HG03469 (cell line): ENCODE results near the gene PEX11G.

Experiments used
- ATAC-seq: cut with Tn5 transposase; IDR thresholded peaks from one replicate; pipeline ENCODE4 v1.9.1; 2021; ENCODE audit warnings: mild to moderate bottlenecking, moderate library complexity, moderate number of reproducible peaks; ENCODE audit not compliant: unreplicated experiment

The PEX11G gene

DNA sequence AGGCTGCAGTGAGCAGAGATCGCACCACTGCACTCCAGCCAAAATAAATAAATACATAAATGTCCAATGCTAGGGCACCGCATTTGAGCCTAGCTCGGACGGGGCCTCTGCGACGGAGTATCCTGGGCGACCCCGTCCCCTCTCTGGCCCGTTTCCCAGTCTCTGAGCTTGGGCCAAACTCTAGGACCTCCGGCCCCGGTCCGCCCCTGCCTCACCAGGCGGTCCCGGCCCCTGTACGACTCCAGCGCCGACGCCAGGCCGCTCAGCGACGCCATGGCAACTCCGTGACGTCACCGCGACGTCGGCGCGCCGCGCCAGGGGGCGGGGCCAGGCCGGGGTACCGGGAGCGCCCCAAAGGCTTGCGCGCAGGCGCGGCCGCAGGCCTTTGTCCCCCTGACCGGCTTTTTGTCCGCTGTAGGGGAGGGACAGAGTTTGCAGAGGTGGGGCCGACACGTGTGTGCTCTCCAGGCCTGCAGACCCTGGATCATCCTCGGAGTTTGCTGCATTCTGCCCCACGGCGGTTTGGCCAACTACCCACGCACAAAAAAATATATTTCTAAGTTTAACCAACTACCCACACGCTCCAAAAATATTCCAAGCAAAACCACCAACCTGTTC is at the start of gene PEX11G:
TSS of gene PEX11G (minus strand) at position 300 of the 618 bp plus-strand sequence. CDS start at position 275, 25 bp downstream.
- peak; percentile 56 for ATAC-seq

DNA sequence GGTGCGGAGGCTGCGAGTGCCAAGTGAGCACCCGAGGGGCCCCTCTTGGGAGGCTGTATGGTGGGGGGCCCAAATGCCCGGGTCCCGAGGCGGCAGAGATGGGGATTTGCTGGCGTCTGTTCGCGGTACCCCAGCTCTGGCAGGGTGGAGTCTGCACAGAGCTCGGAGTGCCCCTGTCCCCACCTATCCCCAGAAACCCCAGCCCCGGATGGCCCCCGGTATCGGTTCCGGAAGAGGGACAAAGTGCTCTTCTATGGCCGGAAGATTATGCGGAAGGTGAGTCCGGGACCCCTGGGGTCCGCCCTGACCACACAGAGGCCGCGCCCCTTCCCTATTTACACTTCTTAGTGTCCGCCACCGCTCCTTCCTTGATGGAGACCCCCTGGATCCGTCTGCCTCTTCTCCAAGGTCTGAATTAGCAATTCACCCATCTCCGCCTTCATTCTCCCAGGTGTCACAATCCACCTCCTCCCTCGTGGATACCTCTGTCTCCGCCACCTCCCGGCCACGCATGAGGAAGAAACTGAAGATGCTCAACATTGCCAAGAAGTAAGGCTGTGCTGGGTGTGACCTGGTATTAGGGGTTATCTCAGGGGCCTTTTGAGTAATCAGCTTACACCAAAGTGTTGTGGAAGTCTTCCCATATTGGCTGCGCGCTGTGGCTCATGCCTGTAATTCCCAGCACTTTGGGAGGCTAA is 47.3 kb upstream of the PEX11G start:
- no peak for ATAC-seq

DNA sequence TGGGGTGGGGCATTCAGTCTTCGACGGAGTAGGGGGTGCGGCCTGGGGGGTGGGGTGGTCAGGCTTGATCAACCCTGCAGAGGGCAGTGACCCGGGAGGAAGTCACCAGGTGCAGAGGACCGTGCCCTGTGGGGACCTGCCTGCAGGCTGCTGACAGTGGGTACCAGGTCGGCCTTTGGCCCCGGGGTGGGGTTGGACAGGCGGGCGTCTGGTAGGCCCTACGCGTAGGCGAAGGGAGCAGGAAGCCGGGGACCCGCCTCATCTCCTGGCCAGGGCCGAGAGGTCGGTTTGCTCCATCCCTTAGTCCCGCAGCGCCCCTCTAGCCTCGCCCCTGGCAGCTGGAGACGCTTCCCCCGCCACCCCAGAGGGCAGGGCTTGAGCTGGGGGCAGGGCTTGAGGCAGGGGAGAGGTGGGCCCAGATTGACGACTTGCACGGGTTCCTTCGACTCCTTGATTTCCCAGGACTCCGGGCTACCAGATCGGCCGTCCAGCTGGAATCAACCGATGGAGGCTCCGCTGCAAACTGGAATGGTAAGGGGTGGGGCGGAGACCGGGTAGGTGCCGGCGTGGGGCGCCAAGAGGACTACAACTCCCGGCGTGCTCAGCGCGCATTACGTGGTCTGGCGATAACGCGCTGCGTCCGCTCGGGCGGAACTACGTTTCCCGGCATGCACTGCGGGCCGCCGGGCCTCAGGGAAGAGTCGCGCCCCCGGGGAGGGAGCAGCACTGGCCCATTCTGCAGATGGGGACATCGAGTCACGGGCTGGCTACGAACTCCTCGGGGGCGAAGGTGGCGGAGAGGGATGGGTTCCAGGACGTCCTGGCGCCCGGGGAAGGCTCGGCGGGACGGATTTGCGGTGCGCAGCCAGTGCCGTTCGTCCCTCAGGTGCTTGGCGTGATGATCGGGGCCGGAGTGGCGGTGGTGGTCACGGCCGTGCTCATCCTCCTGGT is 46.5 kb upstream of the PEX11G start, which contains the start of gene PNPLA6:
TSS of gene PNPLA6 (plus strand) at position 671 of the 951 bp plus-strand sequence. CDS start at position 743, 72 bp downstream.
- peak; percentile 62 for ATAC-seq

DNA sequence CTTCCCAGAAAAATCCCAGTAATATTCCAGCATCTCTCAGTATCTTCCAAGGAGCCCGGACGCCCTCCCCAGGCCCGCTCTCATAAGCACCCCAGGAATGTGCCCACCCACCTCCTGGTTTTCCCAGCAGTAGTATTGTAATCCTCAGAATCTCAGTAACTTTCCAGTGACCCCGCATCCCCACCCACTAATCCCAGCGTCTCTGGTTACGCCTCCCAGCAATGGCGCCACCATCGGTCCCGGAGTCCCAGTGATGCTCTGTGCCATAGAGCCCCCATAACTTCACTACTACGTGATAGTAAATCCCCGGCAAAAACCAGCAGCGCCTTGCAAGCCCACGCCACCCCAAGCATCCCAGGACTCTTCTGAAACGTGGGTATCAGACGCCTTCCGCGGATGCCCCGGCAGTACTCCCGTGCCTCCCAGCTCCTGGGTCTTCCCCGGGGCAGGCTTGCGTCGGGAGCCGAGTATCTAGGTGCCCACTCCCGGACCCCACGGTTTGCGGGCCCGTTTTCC is 45.8 kb upstream of the PEX11G start:
- ATAC-seq, result no peak

DNA sequence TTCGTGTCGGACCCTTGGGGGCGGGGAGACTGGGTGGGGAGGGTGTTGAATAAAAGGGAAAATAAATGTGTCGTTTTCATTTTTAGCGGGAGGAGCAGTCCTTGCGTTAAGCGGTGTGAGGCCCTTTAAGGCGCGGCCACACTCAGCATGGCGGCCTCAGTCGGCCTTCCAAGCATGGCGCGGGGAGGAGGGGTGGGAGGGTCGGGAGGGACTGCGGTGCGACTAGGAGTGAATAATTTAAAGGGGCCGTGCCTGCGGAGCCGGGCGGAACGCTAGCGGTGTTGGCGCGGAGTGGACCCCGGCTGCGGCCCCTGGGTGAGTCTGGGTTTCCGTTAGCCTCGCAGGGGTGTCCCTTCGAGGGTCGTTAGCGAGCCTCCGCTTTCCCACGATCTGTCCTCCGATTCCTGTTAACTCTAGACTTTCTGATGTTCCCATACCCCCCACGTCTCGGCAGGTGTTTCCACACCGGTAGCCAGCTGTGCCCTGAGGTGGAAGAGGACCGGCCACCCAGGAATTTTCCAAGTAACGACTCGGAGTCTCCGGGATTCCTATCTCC is 45.2 kb upstream of the PEX11G start:
- no peak for ATAC-seq

DNA sequence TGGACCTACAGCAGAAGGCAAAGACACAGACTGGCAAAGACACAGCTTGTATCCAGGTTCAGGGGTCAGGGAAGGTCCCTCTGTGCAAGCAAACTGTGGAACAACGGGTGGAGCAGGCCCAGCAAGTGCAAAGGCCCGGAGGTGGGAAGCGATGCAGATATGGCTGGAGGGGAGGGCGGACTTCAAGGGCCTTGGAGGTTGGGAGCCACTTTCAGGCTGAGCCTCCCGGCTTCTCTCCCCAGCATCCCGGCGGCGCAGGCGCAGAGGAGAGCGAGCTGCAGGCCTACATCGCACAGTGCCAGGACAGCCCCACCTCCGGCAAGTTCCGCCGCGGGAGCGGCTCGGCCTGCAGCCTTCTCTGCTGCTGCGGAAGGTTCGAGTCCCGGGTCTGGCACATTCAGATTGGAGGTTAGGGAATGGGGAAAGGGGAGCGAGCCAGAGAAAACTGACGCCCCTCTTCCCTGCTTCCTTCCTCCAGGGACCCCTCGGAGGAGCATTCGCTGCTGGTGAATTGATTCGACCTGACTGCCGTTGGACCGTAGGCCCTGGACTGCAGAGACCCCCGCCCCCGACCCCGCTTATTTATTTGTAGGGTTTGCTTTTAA is 44.5 kb upstream of the PEX11G start:
- no peak for ATAC-seq

DNA sequence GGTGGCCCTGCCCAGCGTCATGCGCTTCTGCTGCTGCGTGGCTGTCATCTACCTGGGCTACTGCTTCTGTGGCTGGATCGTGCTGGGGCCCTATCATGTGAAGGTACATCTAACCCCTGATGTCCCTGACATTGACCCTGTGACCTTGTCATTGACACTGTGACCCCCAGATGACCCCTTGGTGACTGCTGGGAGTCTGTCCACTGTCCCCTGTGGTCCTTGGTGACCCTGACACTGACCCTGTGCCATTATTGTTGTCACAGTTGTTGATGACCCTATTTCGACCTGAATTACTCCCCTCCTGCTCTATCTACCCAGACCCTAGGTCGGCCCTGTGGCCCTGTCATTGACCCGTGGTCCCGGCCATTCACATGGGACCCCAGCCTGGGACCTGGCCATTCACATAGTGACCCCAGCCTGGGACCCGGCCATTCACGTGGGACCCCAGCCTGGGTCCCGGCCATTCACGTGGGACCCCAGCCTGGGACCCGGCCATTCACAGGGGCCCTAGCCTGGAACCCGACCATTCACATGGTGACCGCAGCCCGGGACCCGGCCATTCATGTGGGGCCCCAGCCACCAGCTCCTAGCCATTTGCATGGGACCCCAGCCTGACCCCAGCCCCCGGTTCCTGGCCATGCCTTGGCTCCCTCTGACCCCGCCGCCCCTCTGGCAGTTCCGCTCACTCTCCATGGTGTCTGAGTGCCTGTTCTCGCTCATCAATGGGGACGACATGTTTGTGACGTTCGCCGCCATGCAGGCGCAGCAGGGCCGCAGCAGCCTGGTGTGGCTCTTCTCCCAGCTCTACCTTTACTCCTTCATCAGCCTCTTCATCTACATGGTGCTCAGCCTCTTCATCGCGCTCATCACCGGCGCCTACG is 41.0 kb upstream of the PEX11G start:
- ATAC-seq, result no peak

DNA sequence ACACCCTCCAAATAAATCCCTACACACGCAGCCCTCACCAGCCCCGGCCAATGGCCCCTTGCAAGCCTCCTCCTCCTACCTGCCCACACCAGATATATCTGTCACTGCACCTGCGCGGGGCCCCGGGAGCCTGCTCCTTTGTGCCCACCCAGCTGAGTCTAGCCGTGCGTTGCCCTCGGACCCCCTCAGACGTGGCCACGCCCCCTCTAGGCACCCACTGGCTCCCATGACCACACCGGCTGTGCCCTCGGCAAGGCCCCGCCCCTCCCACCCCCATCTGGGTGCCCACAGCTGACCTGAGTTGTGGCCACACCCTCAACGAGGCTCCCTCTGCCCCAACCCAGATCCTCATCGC is 40.4 kb upstream of the PEX11G start:
- no peak for ATAC-seq

DNA sequence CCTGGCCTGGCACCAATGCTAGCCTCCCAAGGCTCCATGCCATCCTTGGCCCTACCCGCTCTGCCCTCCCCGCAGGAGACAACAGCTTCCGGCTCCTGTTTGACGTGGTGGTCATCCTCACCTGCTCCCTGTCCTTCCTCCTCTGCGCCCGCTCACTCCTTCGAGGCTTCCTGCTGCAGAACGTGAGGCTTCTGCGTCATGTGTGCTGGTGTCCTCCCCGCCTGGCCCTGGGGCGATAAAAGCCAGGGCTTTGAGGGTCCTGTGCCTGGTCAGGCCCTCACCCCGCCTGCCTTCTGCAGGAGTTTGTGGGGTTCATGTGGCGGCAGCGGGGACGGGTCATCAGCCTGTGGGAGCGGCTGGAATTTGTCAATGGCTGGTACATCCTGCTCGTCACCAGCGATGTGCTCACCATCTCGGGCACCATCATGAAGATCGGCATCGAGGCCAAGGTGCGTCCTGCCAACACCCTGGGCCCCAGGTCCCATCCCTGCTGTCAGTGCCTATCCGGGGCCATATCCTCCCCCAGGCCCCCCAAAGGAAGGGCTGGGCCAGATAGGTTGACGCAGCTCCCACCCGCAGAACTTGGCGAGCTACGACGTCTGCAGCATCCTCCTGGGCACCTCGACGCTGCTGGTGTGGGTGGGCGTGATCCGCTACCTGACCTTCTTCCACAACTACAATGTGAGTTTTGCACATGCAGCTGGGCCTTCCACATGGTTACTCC is 39.8 kb upstream of the PEX11G start:
- ATAC-seq, result no peak

DNA sequence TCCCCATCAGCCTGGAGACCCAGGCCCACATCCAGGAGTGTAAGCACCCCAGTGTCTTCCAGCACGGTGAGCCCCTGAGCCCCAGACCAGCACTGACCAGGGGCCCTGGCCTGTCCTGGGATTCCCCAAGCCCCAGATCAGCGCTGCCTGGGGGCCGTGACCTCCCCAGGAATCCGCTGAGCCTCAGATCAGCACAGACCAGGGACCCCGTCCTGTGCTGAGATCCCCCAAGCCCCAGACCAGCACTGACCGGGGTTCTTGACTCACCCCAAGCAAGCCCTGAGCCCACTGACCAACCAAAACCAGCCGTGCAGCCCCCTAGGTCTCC is 39.3 kb upstream of the PEX11G start:
- ATAC-seq, result no peak

DNA sequence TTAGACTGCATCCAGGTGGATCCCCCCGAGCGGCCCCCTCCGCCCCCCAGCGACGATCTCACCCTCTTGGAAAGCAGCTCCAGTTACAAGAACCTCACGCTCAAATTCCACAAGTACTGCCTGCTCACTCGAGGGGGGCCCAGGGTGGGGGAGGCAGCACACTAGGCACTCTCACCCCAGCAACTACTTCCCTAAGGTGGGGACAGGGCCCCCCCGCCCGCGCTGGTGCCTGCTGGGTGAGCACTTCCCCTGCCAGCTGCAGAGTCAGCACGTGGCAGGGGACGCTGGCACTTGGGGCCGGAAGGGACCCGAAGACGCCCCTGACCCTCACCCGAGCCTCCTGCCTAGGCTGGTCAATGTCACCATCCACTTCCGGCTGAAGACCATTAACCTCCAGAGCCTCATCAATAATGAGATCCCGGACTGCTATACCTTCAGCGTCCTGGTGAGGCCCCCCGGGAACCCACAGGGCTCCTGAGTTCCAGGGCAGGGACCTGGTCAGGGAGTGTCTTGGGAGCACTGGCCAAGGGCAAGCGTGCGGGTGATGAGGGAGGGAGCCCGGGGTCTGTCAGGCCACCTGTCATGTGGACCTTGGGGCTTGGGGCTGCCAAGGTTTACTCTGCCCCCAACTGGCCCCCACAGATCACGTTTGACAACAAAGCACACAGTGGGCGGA is 38.8 kb upstream of the PEX11G start:
- no peak for ATAC-seq

DNA sequence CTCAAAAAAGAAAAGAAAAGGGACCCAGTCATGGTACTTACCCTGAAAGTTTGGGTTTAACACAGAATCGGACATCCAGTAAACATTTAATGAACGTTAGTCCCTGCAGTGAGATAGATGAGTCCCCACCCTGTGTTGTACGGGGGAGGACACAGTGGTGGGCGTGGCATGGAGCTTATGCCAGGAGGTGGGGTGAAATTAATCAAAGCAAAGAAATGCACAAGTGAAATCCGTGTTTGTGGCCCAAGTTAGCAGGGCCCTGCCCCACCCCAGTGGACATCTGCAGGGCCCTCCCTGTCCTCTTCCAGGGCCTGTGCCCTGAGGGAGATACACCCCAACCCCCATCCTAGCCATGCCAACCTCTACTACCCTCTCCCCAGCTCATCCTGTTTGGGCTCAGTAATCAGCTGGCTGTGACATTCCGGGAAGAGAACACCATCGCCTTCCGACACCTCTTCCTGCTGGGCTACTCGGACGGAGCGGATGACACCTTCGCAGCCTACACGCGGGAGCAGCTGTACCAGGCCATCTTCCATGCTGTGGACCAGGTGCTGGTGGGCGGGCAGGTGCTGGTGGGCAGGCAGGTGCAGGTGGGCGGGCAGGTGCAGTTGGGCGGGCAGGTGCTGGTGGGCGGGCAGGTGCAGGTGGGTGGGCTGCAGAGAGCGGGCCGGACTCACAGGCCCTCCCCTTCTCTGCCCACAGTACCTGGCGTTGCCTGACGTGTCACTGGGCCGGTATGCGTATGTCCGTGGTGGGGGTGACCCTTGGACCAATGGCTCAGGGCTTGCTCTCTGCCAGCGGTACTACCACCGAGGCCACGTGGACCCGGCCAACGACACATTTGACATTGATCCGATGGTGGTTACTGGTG is 37.5 kb upstream of the PEX11G start:
- no peak for ATAC-seq

DNA sequence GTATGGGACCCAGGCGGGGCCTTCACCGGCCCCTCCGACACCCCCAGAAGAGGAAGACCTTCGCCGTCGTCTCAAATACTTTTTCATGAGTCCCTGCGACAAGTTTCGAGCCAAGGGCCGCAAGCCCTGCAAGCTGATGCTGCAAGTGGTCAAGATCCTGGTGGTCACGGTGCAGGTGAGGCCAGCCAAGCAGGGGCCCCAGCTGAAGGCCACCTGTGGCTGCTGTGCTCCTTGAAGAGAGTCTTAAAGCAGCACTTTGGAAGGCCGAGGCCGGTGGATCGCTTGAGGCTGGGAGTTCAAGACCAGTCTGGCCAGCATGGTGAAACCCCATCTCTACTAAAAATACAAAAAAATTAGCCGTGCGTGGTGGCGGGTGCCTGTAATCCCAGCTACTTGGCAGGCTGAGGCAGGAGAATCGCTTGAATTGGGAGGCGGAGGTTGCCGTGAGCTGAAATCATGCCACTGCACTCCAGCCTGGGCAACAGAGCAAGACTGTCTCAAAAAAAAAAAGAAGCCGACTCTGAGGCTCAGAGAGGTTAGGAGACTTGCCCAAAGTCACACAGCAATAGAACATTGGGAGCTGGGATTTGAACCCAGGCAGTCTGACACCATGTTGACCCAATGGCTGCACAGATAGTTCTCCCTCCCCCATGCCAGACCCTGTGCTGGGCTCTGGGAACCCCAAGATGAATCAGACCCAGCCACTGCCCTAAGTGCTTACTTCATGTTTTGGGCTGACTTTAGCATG is 36.3 kb upstream of the PEX11G start:
- ATAC-seq, result no peak

DNA sequence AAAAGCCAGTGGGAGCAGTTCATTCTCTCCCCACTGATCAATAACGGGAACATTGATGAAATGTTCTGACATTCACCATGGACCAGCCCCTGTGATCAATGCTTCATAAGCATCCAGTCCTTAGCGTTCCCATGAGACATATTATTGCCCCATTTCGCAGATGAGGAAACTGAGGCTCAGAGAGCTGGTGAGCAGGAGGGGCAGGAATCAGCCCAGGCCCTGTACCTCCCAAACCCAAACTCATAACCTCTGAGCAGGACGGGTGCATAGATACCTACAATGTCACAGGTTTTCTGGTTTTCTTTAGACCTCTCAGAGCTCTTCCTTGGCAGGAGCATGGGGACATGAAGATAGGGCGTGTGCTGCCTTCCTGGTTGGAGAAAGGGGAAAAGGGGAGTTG is 35.7 kb upstream of the PEX11G start:
- no peak for ATAC-seq

DNA sequence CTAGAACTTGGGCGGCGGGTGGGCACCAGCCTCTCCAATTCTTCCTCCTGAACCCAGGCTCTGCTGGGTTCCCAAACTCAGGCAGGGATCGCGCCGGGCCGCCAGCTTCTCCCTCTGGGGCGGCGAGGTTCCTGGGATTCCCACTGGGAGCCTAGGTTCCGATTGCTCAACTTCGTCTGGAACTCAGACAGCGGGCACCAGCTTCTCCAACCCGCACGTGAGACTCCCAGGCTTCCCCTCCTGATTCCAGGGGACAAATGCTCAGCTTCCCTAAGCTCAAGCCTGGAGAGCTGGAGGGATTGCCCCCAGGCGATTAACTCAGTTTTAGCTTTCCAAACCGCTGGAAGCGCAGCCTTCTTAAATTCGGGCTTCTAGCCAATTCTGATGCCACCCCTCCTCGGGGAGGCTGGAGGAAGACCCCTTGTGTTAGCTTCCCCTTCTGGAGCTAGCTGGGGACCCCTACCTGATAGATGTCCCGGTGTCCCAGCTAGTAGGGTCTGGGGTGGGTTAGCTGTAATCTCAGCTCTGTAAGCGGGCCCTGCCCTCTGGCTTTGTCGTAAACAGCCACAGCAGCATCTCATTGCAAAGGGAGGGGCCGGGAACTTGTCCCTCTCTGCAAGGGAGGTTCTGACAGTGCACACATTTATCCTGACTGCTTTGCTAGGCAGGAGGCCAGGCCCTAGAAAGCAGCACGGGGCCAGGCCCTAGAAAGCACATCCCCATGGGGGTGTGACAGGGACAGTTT is 34.3 kb upstream of the PEX11G start:
- ATAC-seq, result no peak
